Tibial nerve (tissue), 3 donors: ENCODE results near the gene TRPV4.

Experiments used
- POLR2A ChIP-seq, 2 donors: fragments of 450-650 bp; IDR thresholded peaks; one replicate each; pipeline ENCODE4 v1.6.1; 2017; ENCODE audit warnings: antibody characterized with exemption in 2 of 2, mild to moderate bottlenecking in 2 of 2, moderate library complexity in 2 of 2
- TF ChIP-seq, protein P1 (sequence below), 5 experiments: fragments of 200-600 bp in 3 of 5; fragments of 450-650 bp in 2 of 5; sonication (generic) in 3 of 5; IDR thresholded peaks; one replicate each; pipeline ENCODE4 v1.5.1; 2016 to 2019; ENCODE audit warnings: antibody characterized with exemption in 5 of 5, mild to moderate bottlenecking in 3 of 5, moderate library complexity in 2 of 5

DNA sequence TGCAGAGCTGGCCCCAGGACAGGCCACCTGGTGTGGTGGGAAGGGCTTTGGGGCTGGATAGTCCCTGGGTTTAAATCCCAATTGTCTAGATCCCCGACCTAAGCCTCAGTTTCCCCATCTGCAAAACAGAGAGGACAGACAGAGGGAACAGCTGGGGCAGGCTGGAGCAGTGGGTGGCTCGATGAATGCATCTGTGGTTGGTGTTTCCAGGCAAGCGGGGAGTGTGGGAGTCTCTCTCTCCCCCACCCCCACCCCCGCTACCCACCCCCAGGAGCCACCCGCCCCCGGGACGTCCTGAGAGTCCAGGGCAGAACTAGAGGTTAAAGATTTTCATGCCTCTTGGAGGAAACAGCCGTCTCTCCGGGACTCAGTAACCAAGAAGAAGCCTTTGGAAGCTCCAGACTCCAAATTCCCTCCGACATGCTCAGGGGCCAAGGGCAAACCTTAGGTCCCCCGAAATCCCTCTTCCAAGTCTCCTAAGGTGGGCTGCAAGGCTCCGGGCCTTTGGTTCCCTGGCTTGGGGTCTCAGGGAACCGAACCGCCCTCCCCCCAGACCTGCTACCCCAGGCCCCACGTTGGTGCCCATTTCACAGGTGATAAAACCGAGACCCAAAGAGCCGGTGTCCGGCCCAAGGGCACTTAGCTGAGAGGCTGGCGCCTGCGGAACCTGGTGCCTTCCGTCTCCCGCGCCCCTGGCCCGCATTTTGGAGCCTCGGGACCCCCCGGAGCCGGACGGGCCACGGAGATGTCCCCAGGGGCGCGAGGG is 474 bp downstream of the TRPV4 start:
- TF ChIP-seq, protein P1, sequence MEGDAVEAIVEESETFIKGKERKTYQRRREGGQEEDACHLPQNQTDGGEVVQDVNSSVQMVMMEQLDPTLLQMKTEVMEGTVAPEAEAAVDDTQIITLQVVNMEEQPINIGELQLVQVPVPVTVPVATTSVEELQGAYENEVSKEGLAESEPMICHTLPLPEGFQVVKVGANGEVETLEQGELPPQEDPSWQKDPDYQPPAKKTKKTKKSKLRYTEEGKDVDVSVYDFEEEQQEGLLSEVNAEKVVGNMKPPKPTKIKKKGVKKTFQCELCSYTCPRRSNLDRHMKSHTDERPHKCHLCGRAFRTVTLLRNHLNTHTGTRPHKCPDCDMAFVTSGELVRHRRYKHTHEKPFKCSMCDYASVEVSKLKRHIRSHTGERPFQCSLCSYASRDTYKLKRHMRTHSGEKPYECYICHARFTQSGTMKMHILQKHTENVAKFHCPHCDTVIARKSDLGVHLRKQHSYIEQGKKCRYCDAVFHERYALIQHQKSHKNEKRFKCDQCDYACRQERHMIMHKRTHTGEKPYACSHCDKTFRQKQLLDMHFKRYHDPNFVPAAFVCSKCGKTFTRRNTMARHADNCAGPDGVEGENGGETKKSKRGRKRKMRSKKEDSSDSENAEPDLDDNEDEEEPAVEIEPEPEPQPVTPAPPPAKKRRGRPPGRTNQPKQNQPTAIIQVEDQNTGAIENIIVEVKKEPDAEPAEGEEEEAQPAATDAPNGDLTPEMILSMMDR (IDR thresholded peaks at IDR 0.05): no peak
- TF ChIP-seq POLR2A (IDR thresholded peaks at IDR 0.05): no peak
